ENCODE data around the gene PHACTR1.

DNA sequence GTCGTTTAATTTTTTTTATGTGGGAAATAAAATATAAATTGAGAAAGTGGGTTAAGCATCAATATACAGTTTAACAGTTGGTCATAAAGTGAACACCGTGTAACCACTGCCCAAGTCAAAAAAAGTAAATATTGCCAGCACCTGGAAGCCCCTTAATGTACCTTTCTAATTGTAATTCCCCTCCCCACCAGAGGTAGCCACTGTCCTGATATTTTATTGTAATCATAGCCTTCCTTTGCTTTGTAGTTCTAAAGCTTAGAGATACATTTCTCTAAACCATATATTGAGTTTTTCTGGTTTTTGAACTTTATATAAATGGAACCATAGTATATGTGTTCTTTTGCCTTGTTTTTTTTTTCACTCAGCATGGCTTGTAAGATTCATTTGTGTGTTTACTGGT is 431.2 kb downstream of the PHACTR1 start:
- TF ChIP-seq, protein P1, sequence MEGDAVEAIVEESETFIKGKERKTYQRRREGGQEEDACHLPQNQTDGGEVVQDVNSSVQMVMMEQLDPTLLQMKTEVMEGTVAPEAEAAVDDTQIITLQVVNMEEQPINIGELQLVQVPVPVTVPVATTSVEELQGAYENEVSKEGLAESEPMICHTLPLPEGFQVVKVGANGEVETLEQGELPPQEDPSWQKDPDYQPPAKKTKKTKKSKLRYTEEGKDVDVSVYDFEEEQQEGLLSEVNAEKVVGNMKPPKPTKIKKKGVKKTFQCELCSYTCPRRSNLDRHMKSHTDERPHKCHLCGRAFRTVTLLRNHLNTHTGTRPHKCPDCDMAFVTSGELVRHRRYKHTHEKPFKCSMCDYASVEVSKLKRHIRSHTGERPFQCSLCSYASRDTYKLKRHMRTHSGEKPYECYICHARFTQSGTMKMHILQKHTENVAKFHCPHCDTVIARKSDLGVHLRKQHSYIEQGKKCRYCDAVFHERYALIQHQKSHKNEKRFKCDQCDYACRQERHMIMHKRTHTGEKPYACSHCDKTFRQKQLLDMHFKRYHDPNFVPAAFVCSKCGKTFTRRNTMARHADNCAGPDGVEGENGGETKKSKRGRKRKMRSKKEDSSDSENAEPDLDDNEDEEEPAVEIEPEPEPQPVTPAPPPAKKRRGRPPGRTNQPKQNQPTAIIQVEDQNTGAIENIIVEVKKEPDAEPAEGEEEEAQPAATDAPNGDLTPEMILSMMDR (IDR thresholded peaks at IDR 0.05; ENCODE audit: insufficient read depth, low read length), result no peak
- TF ChIP-seq GABPA (IDR thresholded peaks at IDR 0.05; ENCODE audit: low read depth) (no peak), POLR2AphosphoS5 (IDR thresholded peaks at IDR 0.05; ENCODE audit: low read depth) (no peak)
- TF ChIP-seq, protein P2, sequence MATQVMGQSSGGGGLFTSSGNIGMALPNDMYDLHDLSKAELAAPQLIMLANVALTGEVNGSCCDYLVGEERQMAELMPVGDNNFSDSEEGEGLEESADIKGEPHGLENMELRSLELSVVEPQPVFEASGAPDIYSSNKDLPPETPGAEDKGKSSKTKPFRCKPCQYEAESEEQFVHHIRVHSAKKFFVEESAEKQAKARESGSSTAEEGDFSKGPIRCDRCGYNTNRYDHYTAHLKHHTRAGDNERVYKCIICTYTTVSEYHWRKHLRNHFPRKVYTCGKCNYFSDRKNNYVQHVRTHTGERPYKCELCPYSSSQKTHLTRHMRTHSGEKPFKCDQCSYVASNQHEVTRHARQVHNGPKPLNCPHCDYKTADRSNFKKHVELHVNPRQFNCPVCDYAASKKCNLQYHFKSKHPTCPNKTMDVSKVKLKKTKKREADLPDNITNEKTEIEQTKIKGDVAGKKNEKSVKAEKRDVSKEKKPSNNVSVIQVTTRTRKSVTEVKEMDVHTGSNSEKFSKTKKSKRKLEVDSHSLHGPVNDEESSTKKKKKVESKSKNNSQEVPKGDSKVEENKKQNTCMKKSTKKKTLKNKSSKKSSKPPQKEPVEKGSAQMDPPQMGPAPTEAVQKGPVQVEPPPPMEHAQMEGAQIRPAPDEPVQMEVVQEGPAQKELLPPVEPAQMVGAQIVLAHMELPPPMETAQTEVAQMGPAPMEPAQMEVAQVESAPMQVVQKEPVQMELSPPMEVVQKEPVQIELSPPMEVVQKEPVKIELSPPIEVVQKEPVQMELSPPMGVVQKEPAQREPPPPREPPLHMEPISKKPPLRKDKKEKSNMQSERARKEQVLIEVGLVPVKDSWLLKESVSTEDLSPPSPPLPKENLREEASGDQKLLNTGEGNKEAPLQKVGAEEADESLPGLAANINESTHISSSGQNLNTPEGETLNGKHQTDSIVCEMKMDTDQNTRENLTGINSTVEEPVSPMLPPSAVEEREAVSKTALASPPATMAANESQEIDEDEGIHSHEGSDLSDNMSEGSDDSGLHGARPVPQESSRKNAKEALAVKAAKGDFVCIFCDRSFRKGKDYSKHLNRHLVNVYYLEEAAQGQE (IDR thresholded peaks at IDR 0.05; ENCODE audit: insufficient replicate concordance, low read depth), result no peak
